Measurements from ENCODE around the gene FAM13C. TPM values are rescaled to one million over a fixed set of nuclear protein-coding genes. Genes with fewer than 3 reads are reported as not detected.

Gene FAM13C
- total and polyA plus RNA-seq, 2 of the 13 experiments (the other 11 are each of a cell fraction or from before 2014, with no cell fraction given) = 0.07 to 0.26 TPM

DNA sequence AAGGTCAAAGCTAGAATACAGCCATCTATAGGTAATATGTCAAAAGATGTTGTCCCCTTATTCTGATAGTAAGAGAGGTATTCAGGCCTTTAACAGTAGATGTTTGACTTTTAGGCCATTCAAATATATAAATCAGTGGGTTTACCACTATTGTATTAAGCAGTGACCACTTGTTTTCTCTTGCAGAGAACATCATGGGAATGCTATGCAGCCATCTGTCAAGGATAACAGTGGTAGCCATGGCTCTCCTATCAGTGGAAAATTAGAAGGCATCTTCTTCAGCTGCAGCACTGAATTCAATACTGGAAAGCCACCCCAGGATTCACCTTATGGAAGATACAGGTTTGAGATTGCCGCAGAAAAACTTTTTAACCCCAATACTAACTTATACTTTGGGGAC is 117.5 kb downstream of the FAM13C start:
- WGBS (ENCODE audit: low lambda C conversion rate) = 100% methylated on average over 1 of the region's 1 CpG
- intact Hi-C loops (cut with micrococcal nuclease; ENCODE audit: unreplicated experiment) = loop anchor here (5.0 to 10.0 kb wide), 4 partner anchors 222 to 580 kb away; no protein-coding TSS in a partner anchor
- no TSS peak for BruUV-seq (replicated peaks)

DNA sequence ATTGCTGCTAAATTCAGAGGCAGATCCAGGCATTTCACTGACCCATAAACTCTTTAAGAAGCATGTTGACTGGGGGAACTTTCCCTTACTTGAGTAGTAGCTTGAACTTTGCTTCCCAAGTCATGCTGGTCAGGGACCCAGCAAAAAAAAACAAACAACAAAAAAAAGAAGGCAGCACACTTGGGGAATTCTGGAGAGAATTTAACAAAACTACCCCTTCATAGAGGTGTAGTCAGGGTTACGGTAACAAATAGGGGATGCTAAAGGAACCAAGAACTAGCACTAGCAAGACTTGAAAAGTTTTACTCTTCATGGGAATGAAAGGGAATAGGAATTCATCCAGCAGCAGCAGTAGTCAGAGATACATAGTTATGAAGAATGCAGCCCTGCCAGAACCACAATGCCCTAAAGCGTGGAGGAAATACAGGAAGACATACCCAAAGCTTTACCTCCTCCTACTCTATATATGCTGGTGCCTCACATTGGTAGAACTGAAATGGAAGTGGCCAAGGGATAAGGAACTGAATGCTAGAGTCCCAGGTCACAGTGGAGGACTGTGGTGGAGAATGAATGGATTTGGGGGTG is 118.6 kb downstream of the FAM13C start:
- 100% methylated on average over 2 of the region's 2 CpGs for WGBS (ENCODE audit: low lambda C conversion rate)
- ChIA-PET POLR2A (no interaction called here), CTCF (ENCODE audit: low intra/inter-chr PET ratio, low total read pairs) (no interaction called here)
- no peak overlapping the region for H3K4me3 ChIP-seq (replicated peaks in 1 of 3; ENCODE audit: insufficient read depth in 1 of 3, low read depth in 2 of 3, low read length in 3 of 3)
- no peaks in the 10 kb centered on the region for H3K9me3 ChIP-seq (ENCODE audit: low read length)
- no peaks in the 10 kb centered on the region for H3K27me3 ChIP-seq (ENCODE audit: control insufficient read depth in 1 of 2, insufficient read depth in 2 of 2, low read length in 2 of 2)
- intact Hi-C loops (cut with micrococcal nuclease; ENCODE audit: unreplicated experiment) (loop anchor here (5.0 to 10.0 kb wide), 4 partner anchors 224 to 581 kb away; no protein-coding TSS in a partner anchor), in situ Hi-C loops (cut with HindIII; ENCODE audit: extremely low pct_ligation_motif_present, low pct_unique_long_range_greater_than_20kb) (no loop called here)
- H3K4me2 ChIP-seq (ENCODE audit: low read depth, low read length) = no peak overlapping the region
- no TSS peak for BruUV-seq (replicated peaks)
- DNase-seq (ENCODE audit: low spot score) (no peak), FAIRE-seq (no peak), ATAC-seq (peak; percentile 42)
- no peaks in the 10 kb centered on the region for H3K79me2 ChIP-seq (ENCODE audit: insufficient read depth, low read length)
- no peak overlapping the region for H3K27ac ChIP-seq (ENCODE audit: extremely low read length, insufficient read depth, low read length)
- H3K36me3 ChIP-seq (replicated peaks in 1 of 2; ENCODE audit: control insufficient read depth in 1 of 2, insufficient read depth in 2 of 2, low read length in 2 of 2) = peaks cover 18 to 78% of the 10 kb centered on the region in 2 experiments
- peaks cover 2% of the 10 kb centered on the region; the same call in 1 of the 2 replicates for H4K20me1 ChIP-seq (ENCODE audit: insufficient read depth, low read length)
- H3K4me1 ChIP-seq (ENCODE audit: insufficient read depth, low read length) = no peaks in the 10 kb centered on the region
- no peak overlapping the region for H2AFZ ChIP-seq (ENCODE audit: low read length)
- no peak overlapping the region for H3K9ac ChIP-seq (ENCODE audit: insufficient read depth, low read depth, low read length)
- TF ChIP-seq ZNF75D (CRISPR knock-in tag; IDR thresholded peaks at IDR 0.05; ENCODE audit: borderline replicate concordance) = no peak
- TF ChIP-seq POLR2AphosphoS5 (IDR thresholded peaks at IDR 0.05; ENCODE audit: low read depth, low read length) = 0 out of 2 replicates have a peak, but pooled peaks have one; percentile 41
- TF ChIP-seq, protein P1, sequence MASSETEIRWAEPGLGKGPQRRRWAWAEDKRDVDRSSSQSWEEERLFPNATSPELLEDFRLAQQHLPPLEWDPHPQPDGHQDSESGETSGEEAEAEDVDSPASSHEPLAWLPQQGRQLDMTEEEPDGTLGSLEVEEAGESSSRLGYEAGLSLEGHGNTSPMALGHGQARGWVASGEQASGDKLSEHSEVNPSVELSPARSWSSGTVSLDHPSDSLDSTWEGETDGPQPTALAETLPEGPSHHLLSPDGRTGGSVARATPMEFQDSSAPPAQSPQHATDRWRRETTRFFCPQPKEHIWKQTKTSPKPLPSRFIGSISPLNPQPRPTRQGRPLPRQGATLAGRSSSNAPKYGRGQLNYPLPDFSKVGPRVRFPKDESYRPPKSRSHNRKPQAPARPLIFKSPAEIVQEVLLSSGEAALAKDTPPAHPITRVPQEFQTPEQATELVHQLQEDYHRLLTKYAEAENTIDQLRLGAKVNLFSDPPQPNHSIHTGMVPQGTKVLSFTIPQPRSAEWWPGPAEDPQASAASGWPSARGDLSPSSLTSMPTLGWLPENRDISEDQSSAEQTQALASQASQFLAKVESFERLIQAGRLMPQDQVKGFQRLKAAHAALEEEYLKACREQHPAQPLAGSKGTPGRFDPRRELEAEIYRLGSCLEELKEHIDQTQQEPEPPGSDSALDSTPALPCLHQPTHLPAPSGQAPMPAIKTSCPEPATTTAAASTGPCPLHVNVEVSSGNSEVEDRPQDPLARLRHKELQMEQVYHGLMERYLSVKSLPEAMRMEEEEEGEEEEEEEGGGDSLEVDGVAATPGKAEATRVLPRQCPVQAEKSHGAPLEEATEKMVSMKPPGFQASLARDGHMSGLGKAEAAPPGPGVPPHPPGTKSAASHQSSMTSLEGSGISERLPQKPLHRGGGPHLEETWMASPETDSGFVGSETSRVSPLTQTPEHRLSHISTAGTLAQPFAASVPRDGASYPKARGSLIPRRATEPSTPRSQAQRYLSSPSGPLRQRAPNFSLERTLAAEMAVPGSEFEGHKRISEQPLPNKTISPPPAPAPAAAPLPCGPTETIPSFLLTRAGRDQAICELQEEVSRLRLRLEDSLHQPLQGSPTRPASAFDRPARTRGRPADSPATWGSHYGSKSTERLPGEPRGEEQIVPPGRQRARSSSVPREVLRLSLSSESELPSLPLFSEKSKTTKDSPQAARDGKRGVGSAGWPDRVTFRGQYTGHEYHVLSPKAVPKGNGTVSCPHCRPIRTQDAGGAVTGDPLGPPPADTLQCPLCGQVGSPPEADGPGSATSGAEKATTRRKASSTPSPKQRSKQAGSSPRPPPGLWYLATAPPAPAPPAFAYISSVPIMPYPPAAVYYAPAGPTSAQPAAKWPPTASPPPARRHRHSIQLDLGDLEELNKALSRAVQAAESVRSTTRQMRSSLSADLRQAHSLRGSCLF (CRISPR knock-in tag; IDR thresholded peaks at IDR 0.05; ENCODE audit: borderline replicate concordance) = no peak
- TF ChIP-seq PAF1 (CRISPR knock-in tag; IDR thresholded peaks at IDR 0.05) = 0 out of 2 replicates have a peak, but pooled peaks have one; percentile 36
- peak; percentile 89 for TF ChIP-seq RBM22 (optimal IDR thresholded peaks at IDR 0.05; ENCODE audit: low read length)

More for the DNA sequence above, 117.5 kb downstream of the FAM13C start:
- ChIA-PET POLR2A (no interaction called here), CTCF (ENCODE audit: low intra/inter-chr PET ratio, low total read pairs) (no interaction called here)
- Histone ChIP-seq H3K4me2 (ENCODE audit: low read depth, low read length) (no peak overlapping the region), H2AFZ (ENCODE audit: low read length) (no peak overlapping the region), H3K36me3 (replicated peaks in 1 of 2; ENCODE audit: control insufficient read depth in 1 of 2, insufficient read depth in 2 of 2, low read length in 2 of 2) (peaks cover 16 to 67% of the 10 kb centered on the region in 2 experiments), H3K27ac (ENCODE audit: extremely low read length, insufficient read depth, low read length) (no peak overlapping the region), H3K9ac (ENCODE audit: insufficient read depth, low read depth, low read length) (no peak overlapping the region), H4K20me1 (ENCODE audit: insufficient read depth, low read length) (peaks cover 2% of the 10 kb centered on the region; the same call in 1 of the 2 replicates), H3K4me3 (replicated peaks in 1 of 3; ENCODE audit: insufficient read depth in 1 of 3, low read depth in 2 of 3, low read length in 3 of 3) (no peak overlapping the region), H3K4me1 (ENCODE audit: insufficient read depth, low read length) (no peaks in the 10 kb centered on the region), H3K9me3 (ENCODE audit: low read length) (no peaks in the 10 kb centered on the region), H3K27me3 (ENCODE audit: control insufficient read depth in 1 of 2, insufficient read depth in 2 of 2, low read length in 2 of 2) (no peaks in the 10 kb centered on the region), H3K79me2 (ENCODE audit: insufficient read depth, low read length) (no peaks in the 10 kb centered on the region)
- in situ Hi-C loops (cut with HindIII; ENCODE audit: extremely low pct_ligation_motif_present, low pct_unique_long_range_greater_than_20kb) = no loop called here
- TF ChIP-seq, protein P2, sequence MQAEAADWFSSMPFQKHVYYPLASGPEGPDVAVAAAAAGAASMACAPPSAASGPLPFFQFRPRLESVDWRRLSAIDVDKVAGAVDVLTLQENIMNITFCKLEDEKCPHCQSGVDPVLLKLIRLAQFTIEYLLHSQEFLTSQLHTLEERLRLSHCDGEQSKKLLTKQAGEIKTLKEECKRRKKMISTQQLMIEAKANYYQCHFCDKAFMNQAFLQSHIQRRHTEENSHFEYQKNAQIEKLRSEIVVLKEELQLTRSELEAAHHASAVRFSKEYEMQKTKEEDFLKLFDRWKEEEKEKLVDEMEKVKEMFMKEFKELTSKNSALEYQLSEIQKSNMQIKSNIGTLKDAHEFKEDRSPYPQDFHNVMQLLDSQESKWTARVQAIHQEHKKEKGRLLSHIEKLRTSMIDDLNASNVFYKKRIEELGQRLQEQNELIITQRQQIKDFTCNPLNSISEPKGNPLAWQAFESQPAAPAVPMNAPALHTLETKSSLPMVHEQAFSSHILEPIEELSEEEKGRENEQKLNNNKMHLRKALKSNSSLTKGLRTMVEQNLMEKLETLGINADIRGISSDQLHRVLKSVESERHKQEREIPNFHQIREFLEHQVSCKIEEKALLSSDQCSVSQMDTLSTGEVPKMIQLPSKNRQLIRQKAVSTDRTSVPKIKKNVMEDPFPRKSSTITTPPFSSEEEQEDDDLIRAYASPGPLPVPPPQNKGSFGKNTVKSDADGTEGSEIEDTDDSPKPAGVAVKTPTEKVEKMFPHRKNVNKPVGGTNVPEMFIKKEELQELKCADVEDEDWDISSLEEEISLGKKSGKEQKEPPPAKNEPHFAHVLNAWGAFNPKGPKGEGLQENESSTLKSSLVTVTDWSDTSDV (CRISPR knock-in tag; IDR thresholded peaks at IDR 0.05) = no peak
- TF ChIP-seq POLR2AphosphoS5 (IDR thresholded peaks at IDR 0.05; ENCODE audit: low read depth, low read length) (0 out of 2 replicates have a peak, but pooled peaks have one; percentile 13), RBM22 (optimal IDR thresholded peaks at IDR 0.05; ENCODE audit: low read length) (peak; percentile 48)
- ATAC-seq (peak; percentile 18; the same call in 2 of the 3 replicates), FAIRE-seq (no peak), DNase-seq (ENCODE audit: low spot score) (no peak)

All from HepG2 (cell line).